Measurements from ENCODE around the gene PDIA2.

The PDIA2 gene

GRCh38 chr16:255183-255582, 27.8 kb upstream of the PDIA2 start:
- TF ChIP-seq TEAD4 (IDR thresholded peaks at IDR 0.05) = no peak
- no peak for TF ChIP-seq TCF12 (IDR thresholded peaks at IDR 0.05; ENCODE audit: low read depth)
- no peak for TF ChIP-seq CREB1 (IDR thresholded peaks at IDR 0.05; ENCODE audit: low read depth)
- TF ChIP-seq NFIC (IDR thresholded peaks at IDR 0.05) = no peak
- no peak for TF ChIP-seq MAX (IDR thresholded peaks at IDR 0.05)
- TF ChIP-seq FOXM1 (IDR thresholded peaks at IDR 0.05; ENCODE audit: borderline replicate concordance, low read depth) = no peak
- TF ChIP-seq RAD21 (IDR thresholded peaks at IDR 0.05; ENCODE audit: low read depth) = no peak
- TF ChIP-seq YY1 (IDR thresholded peaks at IDR 0.05; ENCODE audit: low read depth) = no peak
- TF ChIP-seq CEBPB (IDR thresholded peaks at IDR 0.05) = no peak
- TF ChIP-seq EP300 (IDR thresholded peaks at IDR 0.05; ENCODE audit: borderline replicate concordance) = no peak

DNA sequence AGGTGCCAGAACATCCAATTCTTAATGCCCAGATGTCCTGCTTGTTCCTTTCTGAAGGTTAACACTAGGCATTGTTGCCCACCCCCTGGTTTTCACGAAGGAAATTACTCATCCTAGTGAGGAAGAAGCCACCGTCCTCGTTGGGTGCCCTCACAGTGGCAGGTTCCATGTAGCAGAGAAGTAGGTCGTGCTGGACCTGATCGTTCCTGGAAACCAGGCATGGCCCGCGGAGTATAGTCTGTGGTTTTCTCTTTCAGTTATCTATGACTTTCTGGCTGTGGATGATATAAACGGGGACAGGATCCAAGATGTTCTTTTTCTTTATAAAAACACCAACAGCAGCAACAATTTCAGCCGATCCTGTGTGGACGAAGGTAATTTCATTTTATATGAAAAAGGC, 23.7 kb upstream of the PDIA2 start:
- no peak for TF ChIP-seq NFIC (IDR thresholded peaks at IDR 0.05)
- TF ChIP-seq RAD21 (IDR thresholded peaks at IDR 0.05; ENCODE audit: low read depth) = no peak
- TF ChIP-seq REST (IDR thresholded peaks at IDR 0.05; ENCODE audit: low read depth) = no peak
- no peak for TF ChIP-seq USF1 (IDR thresholded peaks at IDR 0.05)
- TF ChIP-seq EGR1 (IDR thresholded peaks at IDR 0.05) = no peak
- no peak for TF ChIP-seq CEBPB (IDR thresholded peaks at IDR 0.05)
- TF ChIP-seq TCF12 (IDR thresholded peaks at IDR 0.05; ENCODE audit: low read depth) = no peak
- no peak for TF ChIP-seq YY1 (IDR thresholded peaks at IDR 0.05; ENCODE audit: low read depth)
- no peak for TF ChIP-seq MAX (IDR thresholded peaks at IDR 0.05)
- TF ChIP-seq ZBTB7A (IDR thresholded peaks at IDR 0.05; ENCODE audit: low read depth) = no peak
- no peak for TF ChIP-seq EP300 (IDR thresholded peaks at IDR 0.05; ENCODE audit: borderline replicate concordance)
- TF ChIP-seq CREB1 (IDR thresholded peaks at IDR 0.05; ENCODE audit: low read depth) = no peak
- TF ChIP-seq TAF1 (IDR thresholded peaks at IDR 0.05; ENCODE audit: low read depth) = no peak
- TF ChIP-seq FOXM1 (IDR thresholded peaks at IDR 0.05; ENCODE audit: borderline replicate concordance, low read depth) = no peak
- TF ChIP-seq TEAD4 (IDR thresholded peaks at IDR 0.05) = no peak

- TF ChIP-seq TAF1 (IDR thresholded peaks at IDR 0.05; ENCODE audit: low read depth) (no peak), EP300 (IDR thresholded peaks at IDR 0.05; ENCODE audit: borderline replicate concordance) (no peak), CREB1 (IDR thresholded peaks at IDR 0.05; ENCODE audit: low read depth) (no peak), FOXM1 (IDR thresholded peaks at IDR 0.05; ENCODE audit: borderline replicate concordance, low read depth) (no peak), CEBPB (IDR thresholded peaks at IDR 0.05) (no peak), RAD21 (IDR thresholded peaks at IDR 0.05; ENCODE audit: low read depth) (no peak), TEAD4 (IDR thresholded peaks at IDR 0.05) (no peak), REST (IDR thresholded peaks at IDR 0.05; ENCODE audit: low read depth) (no peak), ZBTB7A (IDR thresholded peaks at IDR 0.05; ENCODE audit: low read depth) (no peak), NFIC (IDR thresholded peaks at IDR 0.05) (no peak), MAX (IDR thresholded peaks at IDR 0.05) (no peak), YY1 (IDR thresholded peaks at IDR 0.05; ENCODE audit: low read depth) (no peak), EGR1 (IDR thresholded peaks at IDR 0.05) (no peak), TCF12 (IDR thresholded peaks at IDR 0.05; ENCODE audit: low read depth) (no peak), USF1 (IDR thresholded peaks at IDR 0.05) (no peak)
Measured at GRCh38 chr16:259814-260253, 23.1 kb upstream of the PDIA2 start.

- no peak for TF ChIP-seq REST (IDR thresholded peaks at IDR 0.05; ENCODE audit: low read depth)
- TF ChIP-seq EP300 (IDR thresholded peaks at IDR 0.05; ENCODE audit: borderline replicate concordance) = no peak
- no peak for TF ChIP-seq NFIC (IDR thresholded peaks at IDR 0.05)
- no peak for TF ChIP-seq USF1 (IDR thresholded peaks at IDR 0.05)
- TF ChIP-seq CREB1 (IDR thresholded peaks at IDR 0.05; ENCODE audit: low read depth) = no peak
Measured at GRCh38 chr16:260326-260725, 22.6 kb upstream of the PDIA2 start.
